Measurements from ENCODE around the gene ATP5IF1.

ATP5IF1 gene

DNA sequence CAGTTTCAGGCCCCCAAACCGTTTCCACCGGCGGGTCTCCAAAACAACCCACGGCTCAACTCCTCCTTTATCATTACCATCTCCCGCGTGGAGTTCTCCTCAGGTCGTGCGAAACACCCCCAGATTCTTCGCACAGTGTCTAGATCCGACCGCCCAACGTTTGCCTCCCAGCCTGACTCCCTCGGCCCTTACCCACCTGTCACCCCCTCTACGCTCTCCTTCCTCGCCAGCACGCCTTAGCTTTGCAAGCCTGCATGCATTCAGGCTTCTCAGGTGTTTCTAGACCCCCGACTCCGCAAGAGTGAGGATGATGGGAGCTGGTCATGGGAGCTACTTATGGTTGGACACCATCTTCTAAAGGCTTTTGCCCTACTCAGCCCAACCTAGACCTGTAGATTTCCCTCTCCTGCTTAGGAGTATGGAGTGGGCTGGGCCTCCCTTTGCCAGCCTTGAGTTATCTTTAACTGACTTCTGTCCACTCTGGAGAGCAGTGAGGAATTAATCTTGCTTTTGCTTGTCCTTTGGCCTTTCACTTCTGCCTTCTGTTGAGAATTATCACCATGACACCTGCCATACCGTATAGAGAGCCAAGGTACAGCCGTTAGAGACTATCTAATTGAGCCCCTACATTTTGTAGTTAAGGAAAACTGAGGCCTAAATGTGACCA lies 865 bp downstream of the ATP5IF1 start:
- peak; percentile 7 for DNase-seq (ENCODE audit: low spot score)

DNA sequence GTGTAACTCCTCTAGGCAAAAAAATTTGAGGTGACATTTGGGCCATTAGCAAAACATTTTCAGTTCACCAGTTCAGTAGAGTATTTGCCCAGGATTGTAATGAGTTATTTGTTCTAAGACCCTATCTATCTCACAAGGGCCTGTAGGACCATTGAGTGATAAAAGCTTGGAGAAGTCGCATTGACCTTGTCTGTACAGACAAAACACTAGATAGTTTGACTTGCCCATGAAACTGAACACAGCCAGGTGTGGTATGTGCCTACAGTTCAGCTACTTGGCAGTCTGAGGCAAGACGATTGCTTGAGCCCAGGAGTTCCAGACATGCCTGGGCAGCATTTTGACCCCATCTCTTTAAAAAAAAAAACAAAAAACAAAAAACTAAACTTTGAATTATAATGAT lies 3.1 kb downstream of the ATP5IF1 start:
- no peak for DNase-seq (ENCODE audit: low spot score)

DNA sequence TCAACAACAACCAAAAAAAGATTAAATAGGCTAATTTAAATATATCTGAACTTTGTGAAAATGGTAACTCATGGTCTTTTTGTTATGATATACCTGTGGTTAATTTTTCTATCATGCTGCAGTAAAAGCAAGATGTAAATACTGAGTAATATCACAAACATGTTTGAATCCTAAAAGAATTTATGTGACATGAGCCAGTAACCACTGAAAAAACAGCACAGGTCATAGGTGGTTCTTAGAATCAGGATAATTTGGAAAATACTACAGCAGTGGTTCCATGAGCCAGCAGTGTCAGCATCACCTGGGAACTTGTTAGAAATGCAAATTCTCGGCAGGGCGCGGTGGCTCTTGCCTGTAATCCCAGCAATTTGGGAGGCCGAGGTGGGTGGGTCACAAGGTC lies 4.1 kb downstream of the ATP5IF1 start:
- no peak for DNase-seq (ENCODE audit: low spot score)

DNA sequence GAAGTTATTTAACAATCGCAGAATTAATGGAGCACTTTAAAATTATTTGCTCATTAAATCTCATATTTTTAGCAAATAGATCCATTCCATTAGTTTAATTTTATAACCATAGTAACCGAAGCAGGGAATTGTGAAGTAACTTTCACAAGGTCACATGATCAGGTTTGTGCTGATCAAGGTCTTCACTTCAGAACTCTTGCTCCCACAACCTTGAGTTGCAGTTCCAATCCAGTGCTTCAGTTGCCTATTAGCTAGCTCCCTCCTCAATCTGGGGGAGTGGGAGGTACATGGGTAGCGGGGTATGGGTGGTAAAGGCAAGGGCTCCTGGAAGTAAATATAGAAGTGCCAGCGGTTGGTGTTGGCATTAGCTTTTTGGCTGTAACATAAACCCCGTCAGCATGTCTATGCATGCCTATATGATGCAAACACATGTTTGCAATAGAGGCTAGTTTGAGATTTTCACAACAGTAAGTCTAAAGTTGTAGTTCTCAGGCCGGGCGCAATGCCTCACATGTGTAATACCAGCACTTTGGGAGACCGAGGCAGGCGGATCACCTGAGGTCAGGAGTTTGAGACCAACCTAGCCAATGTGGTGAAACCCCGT lies 5.8 kb downstream of the ATP5IF1 start:
- no peak for DNase-seq (ENCODE audit: low spot score)

DNA sequence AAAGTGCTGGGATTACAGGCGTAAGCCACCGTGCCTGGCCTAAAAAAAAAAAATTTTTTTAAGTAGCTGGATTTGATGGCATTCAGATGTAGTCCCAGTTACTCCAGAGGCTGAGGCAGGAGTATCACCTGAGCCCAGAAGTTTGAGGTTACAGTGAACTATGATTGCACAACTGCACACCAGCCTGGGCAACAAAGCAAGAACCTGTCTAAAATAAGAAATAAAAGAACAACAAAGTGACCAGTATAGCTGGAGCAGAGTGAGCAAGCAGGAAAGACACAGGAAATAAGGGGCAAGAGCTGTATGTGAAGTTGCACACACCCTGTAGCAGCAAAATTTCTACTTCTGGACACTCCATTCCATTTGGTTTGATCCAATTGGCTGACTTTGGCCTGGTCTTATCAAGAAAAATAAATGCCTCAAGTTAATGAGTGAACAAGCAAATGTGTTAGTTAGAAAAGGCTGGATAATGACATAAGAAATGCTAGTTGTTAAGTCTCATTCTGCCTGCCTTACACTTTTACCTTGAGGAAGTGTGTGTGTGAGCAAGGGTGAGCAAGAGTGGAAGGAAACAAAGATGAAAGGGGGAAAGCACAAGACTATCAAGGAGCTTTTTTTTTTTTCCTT lies 7.9 kb downstream of the ATP5IF1 start:
- DNase-seq (ENCODE audit: low spot score), result peak; percentile 63

DNA sequence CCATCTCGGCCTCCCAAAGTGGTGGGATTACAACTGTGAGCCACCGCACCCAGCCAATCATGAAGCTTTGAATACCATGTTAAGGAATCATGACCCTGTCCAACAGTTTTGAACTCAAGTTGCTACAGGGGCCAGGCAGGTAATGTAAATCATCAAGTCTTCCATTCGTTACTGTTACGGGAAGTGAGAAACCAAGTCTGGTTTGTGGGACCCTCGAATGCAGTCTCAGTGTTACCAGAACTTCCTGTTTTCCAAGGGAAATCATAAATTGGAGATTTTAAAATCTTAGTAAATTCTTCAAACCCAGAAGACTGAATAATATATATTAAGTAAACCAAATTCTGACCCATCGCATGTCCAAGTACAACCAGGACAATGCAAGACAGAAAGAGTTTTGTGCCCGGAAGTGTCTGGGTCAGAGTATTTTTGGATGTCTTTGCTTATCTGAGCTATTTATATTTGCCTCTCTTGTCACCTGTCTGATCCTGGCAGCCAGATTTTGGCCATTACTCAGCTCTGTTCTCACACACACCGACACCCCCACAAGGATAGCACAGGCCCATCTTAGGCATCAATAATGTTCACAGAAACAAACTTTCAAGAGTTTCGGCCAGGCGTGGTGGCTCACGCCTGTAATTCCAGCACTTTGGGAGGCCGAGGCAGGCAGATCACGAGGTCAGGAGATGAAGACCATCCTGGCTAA lies 8.8 kb downstream of the ATP5IF1 start:
- DNase-seq (ENCODE audit: low spot score), result no peak

DNA sequence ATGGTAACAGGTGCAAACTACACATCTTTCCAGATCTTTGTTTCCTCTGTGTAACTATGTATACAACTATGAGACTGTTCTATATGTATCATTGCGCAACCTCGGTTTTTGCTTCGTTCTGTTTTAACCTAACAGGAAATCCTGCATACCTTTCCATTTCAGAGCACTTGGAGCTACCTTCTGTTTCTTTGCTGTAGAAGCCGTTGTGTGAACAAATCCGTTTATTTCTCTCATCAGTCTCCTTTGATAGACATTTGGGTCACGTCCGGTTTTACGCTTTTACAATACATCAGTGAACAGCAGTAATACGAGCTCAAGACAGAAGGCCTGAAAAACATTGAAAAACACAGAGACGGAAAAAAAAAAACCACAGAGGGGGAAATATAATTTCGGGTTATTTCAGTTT lies 10.5 kb downstream of the ATP5IF1 start:
- peak; percentile 81 for DNase-seq (ENCODE audit: low spot score)

DNA sequence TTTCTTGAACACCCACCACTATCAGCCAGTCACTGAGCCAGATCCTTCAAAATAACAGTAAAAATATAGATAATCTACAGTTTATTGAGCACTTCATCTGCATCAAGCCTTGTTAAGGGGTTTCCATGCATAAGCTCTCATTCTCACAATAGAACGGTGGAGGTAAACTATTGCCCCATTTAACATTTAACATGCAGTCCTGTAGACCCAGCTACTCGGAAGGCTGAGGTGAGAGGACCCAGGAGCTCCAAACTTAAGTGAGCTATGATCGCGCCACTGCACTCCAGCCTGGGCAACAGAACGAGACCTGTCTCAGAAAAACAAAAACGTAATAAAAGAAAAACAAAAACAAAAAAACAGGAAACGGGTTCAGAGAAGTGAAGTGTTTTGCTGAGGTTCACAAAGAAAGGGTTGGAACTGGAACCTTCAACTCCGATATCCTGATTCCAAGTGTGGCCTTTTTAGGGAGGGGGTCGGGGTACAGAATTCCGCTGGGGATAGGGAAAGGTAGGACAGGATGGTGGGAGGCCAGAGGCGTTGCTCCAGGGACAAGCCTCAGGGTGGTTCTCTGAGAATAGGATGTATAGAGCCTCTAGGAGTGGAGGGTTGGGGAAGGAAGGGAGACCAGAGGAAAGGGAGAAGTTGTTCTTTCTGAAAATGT lies 11.8 kb downstream of the ATP5IF1 start:
- no peak for DNase-seq (ENCODE audit: low spot score)

DNA sequence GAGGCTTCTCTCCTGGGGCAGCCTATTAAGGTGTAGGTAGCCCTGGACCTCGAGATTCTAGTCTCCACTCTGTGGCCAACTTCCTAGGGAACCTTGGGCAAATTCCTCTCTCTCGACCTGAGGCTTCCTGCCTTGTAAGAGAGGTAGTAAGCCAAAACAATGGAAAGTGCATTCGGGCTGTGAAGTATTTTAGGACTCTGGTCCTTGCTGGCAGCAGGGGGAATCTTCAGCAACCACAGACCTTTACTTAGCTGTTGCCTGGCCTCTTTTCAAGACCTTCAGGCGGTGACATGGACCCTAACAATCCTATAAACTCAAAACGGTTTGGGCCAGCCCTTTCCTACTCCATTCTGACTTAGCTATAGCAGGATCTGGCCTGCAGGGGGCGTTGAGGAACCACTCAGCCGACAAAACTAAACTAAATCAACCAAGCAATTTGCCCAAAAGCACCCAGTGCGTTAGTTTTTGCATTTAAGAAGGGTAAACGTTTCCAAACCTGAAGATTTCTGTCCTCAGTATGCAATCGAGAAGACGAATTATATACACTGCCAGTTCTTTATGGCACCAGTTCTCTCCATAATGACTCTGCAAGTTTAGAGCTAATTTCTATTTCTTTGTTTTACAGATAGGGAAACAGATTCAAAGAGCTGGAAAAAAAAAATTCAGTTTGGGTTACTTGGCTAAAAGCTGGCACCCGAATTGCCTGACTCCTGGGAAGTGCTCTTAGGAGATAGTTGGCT lies 12.5 kb downstream of the ATP5IF1 start:
- peak; percentile 83 for DNase-seq (ENCODE audit: low spot score)

DNA sequence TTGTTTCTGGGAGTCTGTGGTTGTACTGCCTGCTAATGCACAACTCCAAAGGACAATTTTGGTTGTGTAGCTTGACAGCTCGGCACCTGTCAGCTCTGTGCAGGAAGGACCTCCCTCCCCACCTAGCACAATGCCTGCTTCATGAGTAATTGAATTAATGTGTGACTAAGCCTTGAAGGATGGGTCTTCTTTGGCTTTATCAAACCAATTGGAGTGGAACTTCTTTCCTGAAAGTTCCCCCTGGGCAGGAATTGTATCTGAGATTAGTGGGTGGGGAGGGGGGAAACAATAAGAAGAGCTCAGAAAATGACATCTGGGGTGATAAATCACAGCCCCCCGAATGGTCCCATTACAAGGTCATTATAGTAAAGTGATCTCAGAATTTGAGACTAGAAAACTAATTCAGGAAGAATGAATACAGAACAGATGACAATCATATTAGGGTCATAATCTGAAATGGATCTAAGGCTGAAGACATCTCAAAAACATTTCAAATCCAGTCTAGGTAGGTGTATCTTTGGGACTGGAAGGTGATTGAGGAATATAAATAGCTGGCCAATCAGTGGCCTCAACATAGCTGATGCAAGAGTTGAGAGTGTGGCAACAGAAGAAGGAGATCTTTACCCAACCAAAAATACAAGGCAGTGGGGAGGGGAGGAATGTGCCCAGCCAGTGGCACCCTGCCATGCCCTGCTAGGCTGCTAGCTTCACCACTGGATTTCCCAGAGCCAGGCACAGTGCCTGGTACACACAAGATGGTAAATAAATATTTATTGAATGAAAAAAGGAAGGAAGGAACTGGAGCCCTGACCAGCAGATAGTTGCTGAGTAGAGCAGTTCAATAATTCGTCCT lies 13.3 kb downstream of the ATP5IF1 start:
- DNase-seq (ENCODE audit: low spot score), result peak; percentile 93

DNA sequence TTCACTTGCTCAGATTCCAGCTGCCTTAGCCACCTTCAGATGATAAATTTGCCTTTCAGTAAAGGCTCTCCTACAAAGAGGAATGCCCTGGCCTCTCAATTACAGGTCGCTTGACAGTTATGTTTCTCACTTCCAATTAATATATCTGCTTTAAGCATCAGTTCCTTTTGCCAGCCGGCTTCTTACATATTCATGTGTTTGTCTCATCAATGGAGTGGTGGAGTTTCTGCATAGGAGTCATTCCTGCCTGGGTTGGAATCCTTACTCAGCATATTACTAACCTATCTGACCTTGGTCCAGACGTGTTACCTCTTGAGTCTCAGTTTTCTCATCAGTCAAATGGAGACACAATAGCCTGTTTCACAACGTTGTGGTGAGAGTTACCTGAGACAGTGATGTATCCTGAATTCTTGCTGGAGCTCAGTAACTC lies 14.0 kb downstream of the ATP5IF1 start:
- DNase-seq (ENCODE audit: low spot score), result peak; percentile 53

DNA sequence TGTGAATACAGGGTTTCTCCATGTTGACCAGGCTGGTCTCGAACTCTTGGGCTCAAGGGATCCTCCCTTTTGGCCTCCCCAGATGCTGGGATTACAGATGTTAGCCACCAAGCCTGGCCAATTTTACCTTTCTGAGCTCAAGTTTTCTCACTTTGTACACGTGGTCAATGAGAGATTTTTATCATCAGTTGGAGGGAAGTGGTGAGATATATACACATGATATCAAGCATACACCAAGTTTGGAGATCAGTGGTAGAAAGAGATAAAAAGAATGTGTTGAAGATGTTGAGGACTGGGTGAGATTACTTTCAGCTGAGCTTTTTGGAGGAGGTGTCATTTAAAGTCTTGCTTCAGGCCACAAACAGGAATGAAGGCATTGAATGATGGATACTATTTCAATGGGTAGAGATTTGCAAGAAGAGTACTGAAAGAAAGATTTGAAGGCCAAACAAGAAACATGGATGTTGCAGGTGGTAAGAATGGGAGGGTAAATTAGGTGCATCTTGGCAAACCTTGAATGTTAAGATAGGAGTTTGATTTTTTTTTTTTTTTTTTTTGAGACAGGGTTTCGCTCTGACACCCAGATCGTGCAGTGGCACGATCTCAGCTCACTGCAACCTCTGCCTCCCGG lies 20.4 kb downstream of the ATP5IF1 start:
- DNase-seq (ENCODE audit: low spot score), result no peak

DNA sequence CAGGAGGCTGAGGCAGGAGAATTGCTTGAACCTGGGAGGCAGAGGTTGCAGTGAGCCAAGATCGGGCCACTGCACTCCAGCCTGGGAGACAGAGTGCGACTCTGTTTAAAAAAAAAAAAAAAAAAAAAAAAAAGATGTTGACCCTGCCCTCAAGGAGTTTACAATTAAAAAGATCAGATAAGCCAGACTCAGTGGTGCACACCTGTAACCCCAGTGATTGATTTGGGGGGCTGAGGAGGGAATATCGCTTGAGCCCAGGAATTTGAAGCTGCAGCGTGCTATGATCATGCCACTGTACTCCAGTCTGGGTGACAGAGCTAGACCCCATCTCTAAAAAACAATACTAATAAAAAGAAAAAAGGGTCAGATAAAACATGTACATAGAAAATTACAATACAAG lies 21.8 kb downstream of the ATP5IF1 start:
- no peak for DNase-seq (ENCODE audit: low spot score)

DNA sequence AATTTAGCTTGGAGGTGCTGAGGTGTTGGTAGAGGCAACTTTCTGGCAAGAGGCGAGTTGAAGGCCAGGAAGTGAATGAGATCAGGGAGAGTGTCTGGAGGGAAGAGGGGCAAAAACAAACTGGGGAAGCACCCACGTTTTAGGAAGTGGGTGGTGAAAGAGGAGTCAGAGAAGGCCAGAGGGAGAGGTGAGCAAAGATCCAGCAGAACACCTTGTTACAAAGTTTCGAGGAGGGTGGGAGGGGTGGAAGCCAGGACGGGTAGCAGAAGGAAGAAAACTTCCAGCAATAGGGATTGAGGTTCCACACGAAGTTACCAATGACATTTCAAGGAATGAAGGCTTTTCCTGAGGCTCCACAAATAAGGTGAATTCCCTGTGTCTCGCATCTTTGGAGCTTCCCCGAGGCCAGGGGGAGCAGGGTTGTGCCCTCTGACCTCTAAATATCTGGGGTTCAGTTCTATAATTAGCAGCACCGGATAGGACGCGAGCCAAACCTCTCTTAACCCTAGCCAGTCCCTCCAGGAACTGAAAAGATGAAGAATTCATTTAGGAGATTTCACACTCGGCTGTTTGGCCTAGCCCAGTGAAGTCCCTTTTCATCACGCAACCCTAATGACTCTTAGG lies 22.8 kb downstream of the ATP5IF1 start:
- DNase-seq (ENCODE audit: low spot score), result no peak

DNA sequence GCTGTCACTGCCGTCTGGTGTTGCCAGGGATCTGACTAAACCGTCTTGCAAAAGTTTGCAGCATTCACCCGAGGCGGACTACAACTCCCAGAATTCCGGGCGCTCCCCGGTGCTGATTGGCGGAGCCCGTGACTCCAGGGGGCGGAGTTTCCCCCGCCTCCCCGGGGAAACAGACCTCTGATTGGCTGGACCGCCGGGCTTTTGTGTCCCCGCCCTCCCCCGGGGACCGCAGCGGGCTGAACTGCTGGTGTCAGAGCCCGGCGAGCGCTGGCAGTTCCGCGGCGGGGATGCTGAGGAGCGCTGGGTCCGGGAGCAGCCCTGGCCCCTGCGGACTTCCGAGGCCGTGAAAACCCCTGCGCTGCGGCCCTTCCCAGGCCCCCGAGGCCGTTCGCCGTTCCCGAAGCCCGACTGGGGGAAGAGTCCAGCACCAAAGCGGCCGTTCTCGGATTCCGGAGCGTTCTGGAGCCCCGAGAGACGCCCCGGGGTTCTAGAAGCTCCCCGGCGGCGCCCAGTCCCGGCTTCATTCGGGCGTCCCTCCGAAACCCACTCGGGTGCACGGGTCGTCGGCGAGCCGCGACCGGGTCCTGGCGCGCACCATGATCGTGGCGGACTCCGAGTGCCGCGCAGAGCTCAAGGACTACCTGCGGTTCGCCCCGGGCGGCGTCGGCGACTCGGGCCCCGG lies 23.5 kb downstream of the ATP5IF1 start, which contains the start of gene SESN2:
Gene SESN2 (plus strand): TSS at position 267 of the 682 bp plus-strand sequence. CDS start 330 bp downstream, at position 597.
- peak; percentile 99 for DNase-seq (ENCODE audit: low spot score)

DNA sequence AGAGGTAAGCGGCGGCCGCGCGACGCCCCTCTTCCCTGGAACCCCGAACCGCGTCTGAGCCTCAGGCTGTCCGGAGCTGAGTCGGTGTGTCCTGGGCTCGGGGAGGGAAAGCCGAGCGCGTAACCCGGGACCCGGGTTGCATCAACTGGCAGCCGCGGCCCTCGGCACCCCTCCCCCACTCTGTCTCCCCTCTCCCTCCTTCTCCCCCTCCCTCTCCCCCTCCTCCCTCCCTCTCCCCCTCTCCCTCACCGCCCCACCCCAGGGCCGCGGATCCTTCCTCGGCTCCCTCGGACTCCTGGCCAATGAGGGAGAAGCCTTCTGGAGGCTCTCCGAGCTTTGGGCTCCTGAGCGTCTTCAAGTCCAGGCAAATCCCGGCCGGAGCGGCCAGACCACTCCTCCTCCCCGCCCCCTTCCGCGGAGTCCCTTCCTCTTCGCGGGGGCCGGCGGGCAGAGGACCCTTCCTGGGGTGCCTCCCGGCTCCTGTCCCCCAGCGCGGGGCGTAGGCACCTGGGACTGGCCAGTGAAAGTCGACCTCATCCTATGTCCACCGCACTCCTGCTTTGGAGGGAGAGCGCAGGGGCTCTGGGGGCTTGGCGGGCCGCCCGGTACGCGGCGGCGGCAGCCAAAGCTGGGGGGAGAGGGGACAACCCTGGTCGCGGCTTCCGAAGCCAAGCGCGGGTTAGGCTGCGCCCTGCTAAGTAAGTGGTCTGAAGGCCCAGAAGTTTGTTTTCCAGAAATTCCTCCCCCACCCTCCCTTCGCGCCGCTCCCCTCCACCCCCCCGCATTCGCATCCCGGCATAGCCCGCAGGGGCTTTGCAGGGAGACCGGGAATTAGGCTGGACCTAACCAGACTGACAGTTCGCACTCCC lies 24.2 kb downstream of the ATP5IF1 start:
- DNase-seq (ENCODE audit: low spot score), result peak; percentile 83

DNA sequence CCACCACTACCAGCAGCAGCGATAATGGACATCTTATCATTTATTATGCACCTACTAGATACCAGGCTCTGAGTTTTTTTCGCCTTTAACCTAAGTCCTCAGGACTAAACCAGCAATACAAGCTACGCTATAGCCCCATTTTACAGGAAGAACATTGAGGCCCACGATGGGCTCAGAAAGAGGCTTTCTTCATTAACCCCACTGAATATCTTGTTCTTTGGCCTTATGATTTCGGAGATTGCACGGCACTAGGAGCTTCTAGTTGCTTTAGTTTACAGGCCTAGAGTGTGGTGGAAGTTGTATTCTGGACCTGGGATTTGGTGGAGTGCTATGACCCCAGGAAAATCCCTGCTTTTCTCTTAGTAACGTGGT lies 24.9 kb downstream of the ATP5IF1 start:
- no peak for DNase-seq (ENCODE audit: low spot score)

DNA sequence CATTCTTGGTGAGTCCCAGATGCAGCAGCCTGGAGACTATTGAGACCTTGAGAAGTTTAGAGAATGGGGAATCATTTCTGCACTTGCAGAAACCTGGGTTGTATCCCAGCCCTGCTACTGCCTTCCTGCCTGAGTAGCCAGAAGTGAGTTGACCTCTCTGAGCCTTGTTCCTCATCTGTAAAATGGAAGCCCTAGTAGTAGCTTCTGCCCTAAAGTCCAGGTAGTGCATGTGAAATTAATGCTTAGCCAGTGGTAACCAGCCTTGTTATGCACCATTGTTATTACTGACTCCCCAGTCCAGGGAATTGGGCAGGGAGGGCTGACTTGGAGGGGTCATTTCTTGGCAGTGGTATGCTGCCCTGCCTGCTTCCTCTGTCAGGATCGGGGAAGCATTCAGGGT lies 29.0 kb downstream of the ATP5IF1 start:
- no peak for DNase-seq (ENCODE audit: low spot score)

All from kidney tubule cell (primary cell).